A549 (cell line): ENCODE data around the gene PRKAG2. TPM values are rescaled to one million over a fixed set of nuclear protein-coding genes. Genes with fewer than 3 reads are reported as not detected.

Experiments
- ATAC-seq, 2 experiments: fragments of 200-7000 bp in 1 of 2; fragments of >200 bp in 1 of 2; cut with Nextera tagmentation in 1 of 2; cut with Tn5 transposase in 1 of 2; 3 replicates each; pipeline versions ENCODE4 v1.8.0 to v1.9.1; 2018 to 2020; ENCODE audit warnings: mild to moderate bottlenecking in 1 of 2, moderate library complexity in 1 of 2
- CTCF ChIA-PET: fragments of 300-600 bp; sonication (Branson Sonifier 250); formaldehyde crosslinking; extraction: SDS; loops from one replicate; lab custom pipeline; 2021; ENCODE audit warnings: antibody characterized with exemption, inconsistent platforms; lab: Yijun Ruan, JAX
- POLR2A ChIA-PET: fragments of 350-600 bp; formaldehyde crosslinking; extraction: SDS; loops from one replicate; lab custom pipeline; 2021; ENCODE audit warnings: antibody characterized with exemption, inconsistent platforms; lab: Yijun Ruan, JAX
- DNase-seq, 2 experiments: peaks; one replicate each; pipeline versions ENCODE4 v3.0.0 to v3.0.0-alpha.2; 2011 to 2016; ENCODE audit warnings: low read depth in 1 of 2, low spot score in 1 of 2
- FAIRE-seq: peaks from 2 replicates; lab custom pipeline; 2011; peaks lifted over from hg19 to GRCh38; lab: Jason Lieb, UNC
- H3K27ac ChIP-seq, 2 experiments: fragments of >200 bp; sonication (Bioruptor Twin); formaldehyde crosslinking; 3 replicates each; pipeline ENCODE4 v1.5.1; 2016 to 2017
- H3K4me1 ChIP-seq: fragments of >200 bp; sonication (Bioruptor Twin); formaldehyde crosslinking; 3 replicates; pipeline ENCODE4 v1.6.1; 2016
- H3K4me2 ChIP-seq: fragments of >200 bp; sonication (Bioruptor Twin); formaldehyde crosslinking; 3 replicates; pipeline ENCODE4 v1.6.1; 2016
- H3K4me3 ChIP-seq: fragments of >200 bp; sonication (Bioruptor Twin); formaldehyde crosslinking; 3 replicates; pipeline ENCODE4 v1.5.1; 2016
- H3K9me3 ChIP-seq: fragments of >200 bp; sonication (Bioruptor Twin); formaldehyde crosslinking; 3 replicates; pipeline ENCODE4 v1.6.1; 2016
- ATOH8 ChIP-seq: fragments of 250-450 bp; sonication (Bioruptor Pico); IDR thresholded peaks from 2 replicates; pipeline ENCODE4 v1.5.0; 2020; ENCODE audit warnings: low read depth, mild to moderate bottlenecking, moderate library complexity
- BCL3 ChIP-seq: fragments of >200 bp; sonication (Bioruptor Twin); formaldehyde crosslinking; IDR thresholded peaks from 3 replicates; pipeline ENCODE4 v1.6.1; 2016
- CHD2 ChIP-seq: fragments of 150-350 bp; IDR thresholded peaks from 2 replicates; pipeline ENCODE4 v1.6.1; 2014; ENCODE audit warnings: low read length; ENCODE audit not compliant: partially characterized antibody
- CHD4 ChIP-seq: fragments of 200-600 bp; sonication (generic); IDR thresholded peaks from 2 replicates; pipeline ENCODE4 v1.6.1; 2016; ENCODE audit warnings: antibody characterized with exemption, mild to moderate bottlenecking, borderline replicate concordance
- E2F6 ChIP-seq: IDR thresholded peaks from 2 replicates; pipeline ENCODE4 v1.6.1; 2012; ENCODE audit warnings: low read depth, borderline replicate concordance
- WGBS: methylation state at CpG from one replicate; pipeline ENCODE4 v1.1.6; 2017; ENCODE audit errors: missing lambda C conversion rate; 5-methylcytosine and 5-hydroxymethylcytosine counted together
- polyA plus RNA-seq, 4 experiments: library from polyadenylated mRNA; depleted of rRNA in 3 of 4; stranded (reverse); fragments of >200 nt; fragmentation: RNase III in 1 of 4; extraction: RNeasy Plus Mini Kit Qiagen cat#74134 plus additional on column Dnase treatment in 1 of 4; gene quantifications; 2 replicates in 3 of 4; 3 replicates in 1 of 4; pipeline ENCODE4 v1.2.3, GENCODE V29; 2011 to 2017
- small RNA-seq, 6 experiments: library from RNA; depleted of rRNA; stranded (forward); fragments of <200 nt; gene quantifications; one replicate each; pipeline ENCODE3, GENCODE V24; 2012

Gene PRKAG2
- polyA plus RNA-seq, 2 of the 4 experiments (the other 2 are of a cell fraction) = 26.5 to 31.7 TPM

- TF ChIP-seq ATOH8 (CRISPR knock-in tag) (no peak), BCL3 (no peak), CHD4 (no peak), E2F6 (no peak), CHD2 (no peak)
- 31% methylated on average over 5 of the region's 5 CpGs for whole genome bisulfite sequencing
- Histone ChIP-seq H3K4me3 (no peak overlapping the region), H3K4me1 (peaks cover 75% of the 10 kb centered on the region), H3K4me2 (peak overlapping the region; percentile 22; the same call in 2 of the 3 replicates), H3K9me3 (no peaks in the 10 kb centered on the region), H3K27ac (peak overlapping the region; percentile 9 to 52; a peak in 3 of 6 replicates)
- CTCF ChIA-PET = interaction anchor here (1.4 to 2.5 kb wide), 3 partner anchors 10 to 106 kb away, joined by 3 to 9 read pairs (median 4); no protein-coding TSS in a partner anchor
- FAIRE-seq (no peak), ATAC-seq (peak; percentile 28 to 44; a peak in 3 of 6 replicates), DNase-seq (peak in 1 of 2 experiments; percentile 31)
- POLR2A ChIA-PET = no interaction called here
Measured at GRCh38 chr7:151506901-151507382, 370.0 kb downstream of the PRKAG2 start.

Small RNAs within 50 kb of the gene (small RNA-seq; reads per million reads assigned to genes)
- gene RF00019 = 0 reads per million in 6 experiments
- gene RNU6-604P = 0 reads per million in 6 experiments

Other genes starting within 250 kb of the PRKAG2 start
- not detected in 2 replicates for gene GALNTL5, start 79.3 kb upstream of the PRKAG2 start, polyA plus RNA-seq (2011; rRNA removed)
- gene GALNTL5, start 79.3 kb upstream of the PRKAG2 start, polyA plus RNA-seq (2017; fragmentation: RNase III; extraction: RNeasy Plus Mini Kit Qiagen cat#74134 plus additional on column Dnase treatment) = not detected in 3 replicates
- gene GALNT11, start 148.6 kb upstream of the PRKAG2 start, polyA plus RNA-seq (2011; rRNA removed) = 40.2 and 44.3 TPM in 2 replicates
- 24.6 to 27.4 TPM (median 25.7 TPM) in 3 replicates for gene GALNT11, start 148.6 kb upstream of the PRKAG2 start, polyA plus RNA-seq (2017; fragmentation: RNase III; extraction: RNeasy Plus Mini Kit Qiagen cat#74134 plus additional on column Dnase treatment)